Stimulated activated CD4-positive, alpha-beta T cell treated with anti-CD3 and anti-CD28 coated beads, Interleukin-1b, Interleukin-23, amount 100 ng/mL, for 4 hours (primary cell): Measurements from ENCODE around the gene OR2F2.

Source experiments
- DNase-seq, 2 donors: peaks; one replicate each; pipeline ENCODE4 v3.0.0-alpha.2; 2020; ENCODE audit warnings: low read depth in 2 of 2

The OR2F2 gene

DNA sequence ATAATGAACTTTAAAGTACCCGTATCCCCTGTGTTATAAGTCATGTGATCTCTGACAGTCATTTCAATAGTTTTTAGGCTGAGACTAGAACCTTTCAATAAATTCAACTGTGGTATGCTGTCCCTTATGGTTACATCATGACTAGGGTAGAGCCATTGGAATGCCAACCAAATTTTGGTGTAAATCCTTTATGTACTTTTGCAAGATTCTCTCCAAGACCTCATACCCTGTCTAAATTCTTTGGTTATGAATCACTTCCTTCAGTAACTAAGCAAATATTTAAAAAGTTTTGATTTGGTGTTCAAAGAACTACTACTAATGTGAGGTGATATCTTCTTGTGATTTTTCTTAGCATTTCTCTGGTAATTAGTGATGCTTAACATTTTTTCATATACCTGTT is 44.3 kb downstream of the OR2F2 start:
- no peak for DNase-seq

DNA sequence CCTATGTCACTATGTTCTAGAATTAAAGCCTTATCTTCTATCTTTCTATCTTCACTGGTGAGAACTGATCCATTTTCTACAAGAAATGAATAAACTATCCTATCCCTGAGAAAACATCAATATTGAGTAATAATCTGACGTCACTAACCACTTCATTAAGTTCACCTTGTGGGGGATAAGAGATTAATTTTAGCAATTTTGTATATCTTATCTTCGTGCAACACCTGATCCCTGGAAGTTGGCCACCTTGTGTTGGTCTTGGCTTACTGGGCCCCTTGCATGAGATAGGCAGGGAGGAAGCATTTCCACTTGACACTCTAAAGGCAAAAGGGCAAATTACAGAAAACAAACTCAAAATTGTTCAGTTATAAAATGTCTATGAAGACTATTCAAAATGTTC is 45.0 kb downstream of the OR2F2 start:
- DNase-seq, result no peak

DNA sequence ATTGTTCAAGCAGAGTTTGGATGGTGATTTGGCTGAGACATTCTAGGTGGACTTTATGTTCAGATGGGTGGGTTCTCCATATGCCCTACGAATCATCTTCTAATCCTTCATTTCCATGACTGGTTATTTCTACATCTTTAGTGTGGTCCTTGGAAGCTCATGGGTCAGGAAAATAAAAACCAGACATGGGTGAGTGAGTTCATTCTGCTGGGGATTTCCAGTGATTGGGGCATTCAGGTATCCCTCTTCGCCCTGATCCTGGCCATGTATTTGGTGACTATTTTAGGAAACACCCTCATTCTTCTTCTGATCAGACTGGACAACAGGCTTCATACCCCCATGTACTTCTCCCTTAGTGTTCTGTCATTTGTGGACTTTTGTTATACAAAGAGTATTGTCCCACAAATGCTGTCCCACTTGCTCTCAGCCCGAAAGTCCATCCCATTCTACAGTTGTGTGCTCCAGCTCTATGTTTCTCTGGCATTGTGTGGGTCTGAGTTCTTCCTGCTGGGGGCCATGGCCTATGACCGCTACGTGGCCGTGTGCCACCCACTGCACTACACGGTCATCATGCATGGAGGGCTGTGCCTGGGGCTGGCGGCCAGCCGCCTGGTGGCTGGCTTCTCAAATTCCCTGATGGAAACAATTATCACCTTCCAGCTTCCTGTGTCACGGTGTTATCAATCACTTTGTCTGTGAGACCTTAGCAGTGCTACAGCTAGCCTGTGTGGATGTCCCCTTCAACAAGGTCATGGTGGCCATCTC is 45.9 kb downstream of the OR2F2 start:
- DNase-seq, result no peak

DNA sequence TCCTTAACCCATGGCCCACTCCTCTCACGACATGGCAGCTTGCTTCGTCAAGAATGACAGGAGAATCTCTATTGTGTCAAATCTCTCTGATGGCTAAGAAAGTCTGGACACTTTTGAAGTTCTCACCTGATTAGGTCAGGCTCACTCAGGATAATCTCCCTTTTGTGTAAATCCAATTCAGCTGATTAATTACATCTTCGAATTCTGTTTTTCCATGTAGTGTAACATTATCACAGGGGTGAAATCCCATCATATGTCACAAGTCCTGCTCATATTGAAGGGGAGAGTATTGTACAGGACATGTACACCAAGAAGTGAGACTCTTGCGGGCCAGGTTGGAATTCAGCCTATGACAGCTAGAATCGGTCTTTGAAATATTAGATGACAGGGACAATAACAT is 48.9 kb downstream of the OR2F2 start:
- no peak for DNase-seq
